HG03469 (cell line): ENCODE data around the gene EML1.

Experiments used
- ATAC-seq: cut with Tn5 transposase; IDR thresholded peaks from one replicate; pipeline ENCODE4 v1.9.1; 2021; ENCODE audit warnings: mild to moderate bottlenecking, moderate library complexity, moderate number of reproducible peaks; ENCODE audit not compliant: unreplicated experiment

Gene EML1

DNA sequence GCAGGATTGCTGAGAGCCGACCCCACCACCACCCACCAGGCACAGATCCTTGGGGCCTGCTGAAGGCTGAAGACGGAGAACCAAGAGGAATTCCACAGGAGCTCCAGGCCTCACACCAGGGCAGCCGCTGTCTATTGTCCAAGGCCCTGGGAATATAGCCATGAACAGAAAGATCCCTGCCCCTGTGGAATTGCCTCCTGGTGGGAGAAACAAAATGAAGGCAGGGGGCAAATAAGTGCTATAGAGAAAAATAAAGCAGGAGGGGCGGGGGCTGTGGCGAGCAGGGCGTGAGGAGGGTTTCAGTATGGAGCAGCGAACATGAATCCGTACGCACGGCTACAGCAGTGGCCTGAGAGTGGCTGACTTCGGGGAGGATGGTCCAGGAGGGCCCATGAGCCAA, 96.1 kb downstream of the EML1 start:
- no peak for ATAC-seq

DNA sequence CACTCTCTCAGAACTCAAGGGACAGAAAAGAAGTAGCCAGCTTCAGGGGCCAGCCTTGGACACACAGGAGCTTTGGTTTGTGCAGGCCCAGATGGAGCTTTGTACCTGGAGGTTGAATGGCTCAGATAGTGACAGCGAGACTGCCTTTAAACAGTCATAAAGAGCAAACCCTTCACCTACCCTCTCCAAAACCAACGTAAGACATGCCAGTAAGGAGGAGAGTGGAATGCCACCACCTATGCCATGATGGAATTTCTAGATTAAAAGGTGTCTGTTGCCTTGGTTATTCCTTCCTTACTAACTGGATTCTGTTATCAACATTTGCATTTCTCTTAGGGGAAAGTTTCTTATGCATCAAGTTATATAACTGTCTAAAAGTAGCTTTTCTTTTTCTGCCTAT, 98.1 kb downstream of the EML1 start:
- ATAC-seq, result no peak

DNA sequence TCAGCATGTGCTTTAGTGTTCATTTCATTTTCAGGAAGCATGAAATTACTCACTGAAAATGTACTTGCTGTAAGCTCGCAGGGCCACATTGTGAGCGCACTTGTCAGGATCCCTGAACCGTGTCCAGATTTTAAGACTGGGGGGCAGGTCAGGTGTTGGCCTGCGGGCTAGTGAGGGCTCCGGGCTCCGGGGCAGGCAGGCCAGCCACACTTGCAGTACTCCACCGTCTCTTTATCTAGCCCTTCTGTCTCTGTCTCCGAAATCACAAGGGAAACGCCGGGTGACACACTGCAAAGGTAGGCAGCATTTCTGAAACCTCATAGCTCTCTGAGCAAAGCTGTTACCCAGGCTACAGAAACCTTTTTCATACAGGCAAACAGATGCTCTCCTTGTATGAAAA, 98.7 kb downstream of the EML1 start:
- no peak for ATAC-seq

DNA sequence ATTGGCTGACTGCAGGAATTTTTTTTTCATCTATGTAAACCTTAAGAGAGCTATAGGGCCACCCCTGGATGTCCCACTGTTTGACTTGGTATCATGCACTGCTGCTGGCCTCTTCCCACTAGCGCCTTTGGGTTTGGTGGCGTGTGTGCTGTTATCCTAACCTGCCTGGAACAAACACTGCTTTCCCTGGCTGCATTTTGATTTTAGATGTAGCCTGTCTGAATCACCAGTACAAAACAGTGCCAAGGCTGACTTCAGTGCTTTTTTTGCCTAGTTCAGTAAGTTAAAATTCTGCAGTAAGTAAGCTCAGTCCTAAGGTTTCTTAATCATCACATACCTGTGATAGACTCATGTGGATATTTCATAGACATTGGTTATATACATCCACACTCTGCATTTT, 99.2 kb downstream of the EML1 start:
- ATAC-seq, result no peak

DNA sequence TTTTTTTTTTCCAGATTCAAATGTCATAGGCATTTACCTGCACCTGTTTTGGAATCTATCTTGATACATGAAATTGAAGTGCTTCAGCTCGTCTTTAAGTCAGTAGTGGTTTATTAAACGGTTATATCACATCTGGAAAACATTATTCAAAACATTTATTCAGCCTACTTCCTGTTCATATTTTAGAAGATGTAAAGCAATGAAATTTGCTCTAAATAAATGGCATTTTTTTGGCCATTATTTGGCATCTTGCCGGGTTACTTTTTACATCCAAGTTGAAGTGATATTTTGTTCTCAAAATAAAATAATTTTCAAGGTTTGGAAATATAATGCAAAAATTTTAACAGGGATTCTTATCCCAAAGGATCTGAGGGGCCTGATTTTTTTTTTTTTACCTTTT, 103.1 kb downstream of the EML1 start:
- ATAC-seq, result no peak

DNA sequence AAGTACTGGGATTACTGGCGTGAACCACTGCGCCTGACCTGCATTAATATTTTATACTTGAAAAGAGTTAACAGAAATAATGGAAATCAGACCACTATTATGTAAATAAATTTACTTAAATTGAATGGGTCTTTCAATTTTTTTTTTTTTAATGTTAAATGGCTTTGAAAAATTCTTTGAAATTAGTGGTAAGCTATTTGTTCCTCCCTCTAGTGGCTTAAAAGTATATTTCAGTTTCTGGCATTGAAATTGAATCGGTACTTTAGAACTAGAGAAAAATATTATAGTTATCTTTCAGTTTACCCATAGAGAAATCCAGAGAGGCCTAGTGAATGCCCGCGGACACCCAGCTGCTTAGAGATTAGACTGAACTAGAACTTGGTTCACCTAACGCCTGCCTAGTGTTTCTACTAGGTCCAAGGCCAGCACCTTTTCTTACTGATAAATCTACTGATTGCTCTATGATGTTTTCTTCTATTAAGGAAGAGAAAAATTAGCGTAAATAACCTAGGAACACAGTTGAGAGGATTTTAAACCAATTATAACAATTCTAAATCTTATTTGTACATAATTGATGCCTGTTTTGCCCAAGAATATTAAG, 106.5 kb downstream of the EML1 start:
- ATAC-seq, result no peak

DNA sequence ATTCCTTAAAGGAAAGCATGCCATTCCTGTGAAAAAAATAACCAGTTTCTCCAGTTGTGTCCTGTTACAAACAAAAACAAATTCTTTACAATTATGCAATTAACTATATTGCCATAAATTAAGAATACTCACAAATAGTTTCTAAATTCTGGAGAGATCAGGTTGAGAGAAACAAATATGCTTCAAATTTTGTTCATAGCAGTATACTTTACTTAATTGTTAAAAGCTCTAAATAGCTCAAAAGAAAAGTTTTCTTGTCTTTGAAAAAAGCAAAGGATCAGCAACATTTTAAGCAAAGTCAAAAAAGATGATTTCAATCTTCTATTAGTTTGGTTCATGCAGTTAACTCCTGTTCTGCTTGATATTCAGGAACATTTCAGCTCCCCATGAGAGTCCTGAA, 109.7 kb downstream of the EML1 start:
- no peak for ATAC-seq

DNA sequence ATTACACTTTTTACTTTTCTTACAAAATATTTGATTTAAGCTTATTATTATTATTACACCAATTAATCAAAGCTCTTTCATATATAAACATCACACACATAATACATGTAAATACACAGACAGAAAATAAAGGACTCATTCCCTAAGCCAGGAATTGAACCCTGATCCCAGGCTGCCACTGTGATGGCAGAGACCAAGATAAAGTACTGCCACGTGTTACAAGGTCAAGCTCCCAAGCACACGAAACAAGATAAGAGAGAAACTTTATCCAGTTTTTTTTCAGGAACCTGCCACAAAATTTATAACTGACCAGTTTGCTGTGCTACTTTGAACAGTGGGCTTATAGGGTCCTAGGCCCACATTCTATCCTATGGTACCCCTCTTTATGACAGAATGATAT, 111.3 kb downstream of the EML1 start:
- ATAC-seq, result no peak

DNA sequence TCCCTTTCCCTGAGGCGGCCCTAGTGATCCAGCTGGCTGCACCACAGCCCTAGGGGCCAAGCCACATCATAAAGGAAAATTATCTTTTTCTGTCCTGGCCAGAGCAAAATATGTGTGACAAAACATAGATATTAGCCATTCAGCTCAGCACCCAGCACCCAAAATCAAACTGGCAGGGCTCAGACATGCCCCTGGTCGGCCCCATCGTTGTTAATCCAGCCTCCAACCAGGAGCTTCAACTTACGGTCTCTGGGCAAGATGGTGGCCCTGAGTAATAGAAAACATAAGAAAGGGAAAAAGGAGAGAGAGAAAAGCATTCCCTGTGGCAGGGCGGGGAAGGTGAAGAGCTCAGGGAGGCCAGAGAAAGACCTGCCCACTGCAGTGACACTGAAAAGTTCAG, 111.9 kb downstream of the EML1 start:
- ATAC-seq, result no peak

DNA sequence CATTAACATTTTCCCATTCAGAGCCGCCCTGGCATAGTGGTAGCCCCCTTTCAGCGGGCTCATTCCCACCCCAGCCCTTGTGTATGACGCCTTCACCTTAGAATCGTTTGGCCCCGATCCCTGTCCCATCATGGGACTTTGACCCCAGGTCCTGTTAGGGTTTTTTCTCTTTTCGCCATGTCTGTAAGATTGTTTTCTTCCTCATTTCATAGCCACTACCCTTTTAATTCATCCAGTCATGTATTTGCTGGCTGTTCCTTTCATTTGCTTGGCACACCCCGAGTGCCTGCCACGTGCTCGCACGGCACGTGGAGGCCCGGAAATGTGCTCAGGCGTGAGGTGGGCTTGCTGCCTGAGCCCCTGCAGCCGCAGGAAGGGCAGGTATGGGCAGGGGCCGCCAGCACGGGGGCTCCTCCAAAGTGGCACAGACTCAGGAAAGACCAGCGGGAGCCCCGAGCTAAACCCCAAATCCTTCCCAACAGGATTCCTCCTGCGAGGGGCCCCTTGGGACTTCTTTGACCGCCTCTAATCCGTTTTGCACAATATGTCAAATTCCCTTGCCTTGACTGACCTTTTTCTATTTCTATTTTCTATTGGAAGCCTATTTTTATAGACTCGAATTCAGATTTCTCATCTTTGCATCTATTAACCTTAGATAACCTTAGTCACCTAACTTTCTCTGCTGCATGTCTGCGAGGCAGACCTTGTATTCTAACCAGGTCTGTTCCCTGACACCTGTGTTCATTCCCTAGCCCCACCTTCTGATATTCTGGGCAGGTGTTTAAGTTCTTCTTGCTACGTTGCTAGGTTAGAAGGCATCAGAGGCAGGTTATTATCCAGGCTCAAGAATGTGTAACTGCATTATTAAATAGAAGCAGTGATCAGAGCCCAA, 114.8 kb downstream of the EML1 start:
- no peak for ATAC-seq

DNA sequence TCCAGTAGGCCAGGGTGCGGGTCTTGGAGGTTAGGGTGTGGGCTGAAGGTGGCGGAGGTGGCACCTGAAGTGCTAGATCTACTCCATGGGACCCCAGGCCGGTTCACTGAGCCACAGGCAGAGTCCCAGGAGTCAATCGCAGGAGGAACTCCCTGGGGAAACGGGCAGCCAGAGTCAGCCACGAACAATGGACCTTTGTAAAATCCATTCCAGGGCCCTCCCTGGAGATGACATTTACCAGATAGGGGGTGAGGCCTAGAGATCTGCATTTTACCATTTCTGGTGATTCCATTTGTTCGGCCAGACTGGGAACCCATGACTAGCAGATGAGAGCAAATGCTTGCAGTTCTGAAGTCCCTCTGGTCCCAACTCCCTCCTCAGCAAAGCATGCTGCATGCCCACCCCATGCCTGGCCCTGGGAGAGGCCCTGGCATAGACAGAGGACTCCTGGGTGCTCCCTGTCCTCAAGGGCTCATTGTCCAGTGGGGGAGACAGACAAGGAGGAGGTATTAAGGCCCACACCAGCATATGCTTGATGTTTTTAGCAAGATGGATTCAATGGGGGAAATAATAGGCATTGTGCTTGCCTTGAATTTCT, 115.5 kb downstream of the EML1 start:
- ATAC-seq, result no peak

DNA sequence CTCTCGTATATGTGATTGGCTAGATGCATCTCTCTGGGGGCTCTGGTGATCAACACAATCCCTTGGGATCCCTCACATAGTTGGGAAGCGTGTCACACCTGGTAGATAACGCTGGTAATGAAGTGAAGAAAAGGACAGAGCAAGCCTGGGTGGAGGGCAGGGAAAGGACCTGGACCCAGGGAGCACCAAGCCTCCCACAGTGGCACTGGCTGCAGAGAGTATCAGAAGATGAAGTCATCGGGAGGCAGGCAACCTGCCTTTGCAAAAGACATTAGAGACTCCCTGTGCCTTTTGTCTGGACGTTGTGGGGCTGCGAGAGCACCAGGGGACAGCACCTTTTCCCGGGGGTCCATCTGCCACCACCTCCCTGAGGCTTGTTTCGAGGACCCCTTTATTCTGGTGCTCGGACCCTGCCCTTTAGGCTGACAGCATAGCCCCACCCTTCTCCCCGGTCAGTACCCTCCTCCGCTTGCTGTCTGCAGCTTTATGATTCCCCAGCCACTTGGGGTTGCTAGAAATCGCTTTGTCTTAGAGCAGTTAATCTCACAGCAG, 116.4 kb downstream of the EML1 start:
- no peak for ATAC-seq

DNA sequence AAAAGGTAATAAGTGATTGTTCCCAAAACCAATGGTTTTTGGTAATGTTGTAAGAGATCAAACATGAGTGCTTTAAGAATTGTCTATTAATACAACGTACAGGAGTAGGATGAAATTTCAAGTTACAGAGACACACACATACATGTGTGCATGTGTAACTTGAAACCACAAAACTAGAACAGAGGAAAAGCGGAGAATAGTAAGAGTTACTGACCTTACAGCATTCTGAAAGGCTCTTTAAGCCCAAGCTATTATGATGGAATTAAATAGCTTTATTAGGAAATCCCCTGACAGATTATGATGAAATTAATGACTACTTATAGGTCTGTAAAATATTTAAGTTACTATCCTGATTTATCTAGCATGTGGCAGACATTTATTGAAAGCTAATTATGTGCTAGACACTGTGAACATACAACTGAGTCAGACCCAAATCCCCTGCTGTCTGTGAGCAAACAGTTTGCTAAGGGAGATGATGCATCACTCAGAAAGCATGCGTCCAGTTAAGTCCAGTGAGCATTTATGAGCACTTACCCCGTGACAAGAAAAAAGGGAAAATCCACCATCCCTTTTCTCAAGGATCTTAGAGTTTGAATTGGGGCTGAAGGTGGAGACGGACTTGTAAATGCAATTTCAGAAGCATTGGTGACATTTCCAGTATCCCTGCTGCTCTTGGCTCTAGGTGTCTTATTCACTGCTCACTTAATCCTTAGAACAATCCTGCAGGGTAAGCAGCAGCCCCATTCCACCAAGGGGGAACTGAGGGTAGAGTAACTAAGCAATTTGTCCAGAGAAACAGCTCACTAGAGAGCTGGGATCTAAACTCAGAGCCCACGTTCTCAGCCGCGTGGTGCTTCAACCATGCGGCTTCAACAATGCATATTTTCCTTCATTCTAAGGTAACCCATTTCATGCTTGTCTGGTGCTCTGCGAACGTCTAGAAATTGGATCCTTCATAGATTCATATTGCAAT, 117.4 kb downstream of the EML1 start:
- ATAC-seq, result no peak

DNA sequence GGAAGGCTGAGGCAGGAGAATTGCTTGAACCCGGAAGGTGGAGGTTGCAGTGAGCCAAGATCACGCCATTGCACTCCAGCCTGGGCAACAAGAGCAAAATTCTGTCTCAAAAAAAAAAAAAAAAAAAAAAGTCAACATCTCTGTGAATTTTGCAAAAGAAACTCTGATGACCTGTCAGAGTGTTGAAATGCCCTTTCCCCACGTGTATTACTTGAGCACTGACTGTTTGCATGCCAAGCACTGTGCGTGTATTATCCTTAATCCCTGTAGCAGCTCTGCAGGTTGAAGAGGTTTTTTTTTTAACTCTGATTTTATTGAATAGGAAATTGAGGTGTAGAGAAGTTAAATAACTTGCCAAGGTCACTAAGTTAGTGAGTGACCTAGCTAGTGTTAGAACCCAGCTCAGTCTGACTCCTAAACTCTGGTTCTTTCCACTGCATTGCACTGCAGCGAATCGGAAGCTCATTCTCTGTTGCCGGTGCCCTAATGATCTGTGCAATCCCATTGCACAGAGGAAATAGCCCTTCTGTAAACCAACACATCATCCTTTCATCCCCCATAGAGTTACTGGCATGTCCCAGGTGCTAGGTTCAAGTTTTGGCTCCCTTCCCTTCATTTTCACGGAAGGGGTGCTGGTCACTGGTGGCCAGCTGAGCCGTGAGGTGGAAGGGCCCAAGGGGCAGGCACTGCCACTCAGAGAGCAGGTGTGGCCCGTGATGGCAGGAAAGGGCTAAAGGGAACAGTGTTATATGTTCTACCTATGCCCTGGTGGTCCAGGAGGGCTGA, 122.3 kb downstream of the EML1 start:
- ATAC-seq, result no peak

DNA sequence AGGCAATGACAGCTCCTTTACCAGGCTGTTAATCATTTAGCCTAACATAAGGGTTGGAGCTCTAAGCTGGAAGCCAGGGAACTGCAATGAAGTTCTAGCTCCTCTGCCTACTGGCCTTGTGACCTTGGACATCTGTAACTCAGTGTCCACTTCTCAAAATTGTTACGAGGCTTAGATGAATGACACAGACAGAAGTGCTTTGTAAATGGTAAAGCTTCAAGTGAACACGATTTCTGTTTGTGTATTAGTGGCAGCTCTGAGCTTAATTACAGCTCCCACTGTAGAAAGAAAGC, 122.8 kb downstream of the EML1 start:
- no peak for ATAC-seq

DNA sequence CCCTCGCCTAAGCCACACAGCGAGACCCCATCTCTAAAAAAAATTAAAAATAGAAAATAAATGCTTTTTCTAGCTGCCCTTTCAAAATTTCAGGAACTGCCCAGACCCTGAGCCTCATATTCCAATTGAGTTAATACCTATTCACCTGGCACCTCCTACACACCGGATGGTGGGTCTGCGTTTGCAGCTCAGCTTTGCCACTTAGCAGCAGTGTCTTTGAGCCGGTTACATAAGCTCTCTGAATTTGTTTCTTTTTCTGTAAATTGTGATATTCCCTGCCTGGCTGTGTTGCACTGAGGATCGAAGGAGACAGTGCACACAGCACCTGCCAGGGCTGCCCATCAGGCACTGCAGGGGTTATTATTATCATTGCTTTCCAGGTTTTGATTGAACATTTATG, 125.6 kb downstream of the EML1 start:
- no peak for ATAC-seq

DNA sequence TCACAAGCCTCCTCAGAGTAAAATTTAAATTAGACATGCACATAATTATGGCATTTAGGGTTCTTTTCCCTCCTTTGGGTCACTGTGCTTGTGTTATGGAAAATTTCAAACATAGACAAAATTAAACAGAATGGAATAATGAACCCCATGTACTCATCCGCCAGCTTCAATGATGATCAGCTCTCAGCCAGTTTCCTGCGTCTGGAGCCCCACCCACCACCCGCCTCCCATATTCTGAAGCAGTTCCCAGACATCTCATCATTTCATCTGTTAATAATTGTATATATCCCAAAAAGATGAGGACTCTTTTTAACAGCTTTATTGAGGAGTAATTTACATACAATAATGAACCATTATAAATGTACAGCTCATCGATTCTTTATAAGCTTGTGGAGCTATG, 128.2 kb downstream of the EML1 start:
- ATAC-seq, result no peak

DNA sequence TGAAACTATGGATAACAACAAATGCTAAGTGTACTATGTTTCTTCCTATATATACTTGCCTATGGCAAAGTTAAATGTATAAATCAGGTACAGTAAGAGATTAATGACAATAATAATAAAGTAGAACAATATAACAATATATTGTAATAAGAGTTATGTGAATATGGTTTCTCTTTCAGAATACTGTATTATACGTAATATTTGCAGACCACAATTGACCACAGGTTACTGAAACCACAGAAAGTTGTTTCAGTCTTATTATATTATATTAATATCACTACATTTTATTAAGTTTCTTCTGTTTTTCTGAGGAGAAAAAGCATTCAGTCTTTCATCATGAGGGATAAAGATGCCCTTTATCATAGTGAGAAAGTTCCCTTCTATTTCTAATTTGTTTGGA, 131.2 kb downstream of the EML1 start:
- ATAC-seq, result no peak

DNA sequence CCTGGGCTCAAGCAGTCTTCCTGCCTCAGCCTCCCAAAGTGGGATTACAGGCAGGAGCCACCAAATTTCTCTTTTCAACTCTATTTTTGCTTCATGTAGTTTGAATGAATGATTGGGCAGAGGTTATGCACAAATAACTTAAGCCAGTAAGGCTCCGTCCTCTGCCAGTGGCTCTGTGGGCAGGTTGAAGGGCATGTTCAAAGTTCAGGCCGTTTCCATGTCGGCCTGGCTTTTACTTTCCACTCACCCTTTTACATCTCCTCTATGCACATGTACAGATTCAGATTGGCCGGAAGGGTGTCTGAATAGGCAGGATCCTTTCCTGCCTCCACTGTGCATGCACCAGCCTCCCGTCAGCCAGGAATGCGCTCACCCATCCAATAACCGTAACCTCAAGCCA, 132.3 kb downstream of the EML1 start:
- no peak for ATAC-seq

DNA sequence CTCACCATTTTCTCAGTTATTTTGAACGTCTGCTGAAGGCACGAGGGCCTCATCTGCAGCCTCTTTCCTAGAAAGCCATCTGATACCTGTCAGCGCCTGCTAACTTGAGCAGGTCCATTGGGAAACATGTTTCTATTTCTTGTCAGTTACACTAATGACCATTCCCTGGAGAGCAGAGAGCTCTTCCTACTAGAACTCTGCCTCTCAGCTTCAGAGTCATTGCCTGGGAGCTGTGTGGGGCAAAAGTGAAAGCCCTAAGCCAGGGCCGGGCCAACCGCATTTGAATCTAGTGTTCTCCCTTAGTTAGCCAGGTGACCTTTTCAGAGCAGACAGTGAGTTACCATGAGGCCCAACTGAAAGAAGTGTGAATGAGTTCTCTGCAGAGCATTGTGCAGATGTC, 135.8 kb downstream of the EML1 start:
- ATAC-seq, result no peak
